Stimulated activated CD4-positive, alpha-beta T cell treated with anti-CD3 and anti-CD28 coated beads, Interleukin-12 subunit alpha, Interleukin-12 subunit beta, amount 100 ng/mL, for 4 hours (primary cell): ENCODE measurements around the gene COG2.
"Not testable (repeated sequence)": the region's sequence is repeated elsewhere in the genome, so short reads cannot be mapped to it uniquely, and the experiment has no call there.

Experiments
- DNase-seq: peaks from one replicate; pipeline ENCODE4 v3.0.0-alpha.2; 2020

Gene COG2

GRCh38 chr1:230629511-230629910 lies 12.8 kb upstream of the COG2 start:
- DNase-seq = no peak

GRCh38 chr1:230631477-230631876 lies 10.8 kb upstream of the COG2 start:
- DNase-seq = no peak

- no peak for DNase-seq
These were observed 9.9 kb upstream of the COG2 start for GRCh38 chr1:230632273-230632873.

- DNase-seq = no peak
These were observed 8.8 kb upstream of the COG2 start for GRCh38 chr1:230633469-230633868.

- no peak for DNase-seq
These were observed 7.9 kb upstream of the COG2 start for GRCh38 chr1:230634384-230634783.

GRCh38 chr1:230636575-230637148 lies 5.6 kb upstream of the COG2 start:
- DNase-seq = no peak

- no peak for DNase-seq
These were observed 2.5 kb upstream of the COG2 start for GRCh38 chr1:230639714-230640209.

- no peak for DNase-seq
These were observed 935 bp upstream of the COG2 start for GRCh38 chr1:230641346-230641745.

GRCh38 chr1:230641900-230642262 lies 400 bp upstream of the COG2 start:
- DNase-seq = no peak

- no peak for DNase-seq
These were observed 1.6 kb downstream of the COG2 start for GRCh38 chr1:230643908-230644307.

GRCh38 chr1:230646710-230647302 lies 4.5 kb downstream of the COG2 start:
- DNase-seq = no peak

- no peak for DNase-seq
These were observed 5.0 kb downstream of the COG2 start for GRCh38 chr1:230647321-230647720.

- DNase-seq = no peak
These were observed 5.8 kb downstream of the COG2 start for GRCh38 chr1:230648114-230648513.

- DNase-seq = no peak
These were observed 8.0 kb downstream of the COG2 start for GRCh38 chr1:230650300-230650699.

GRCh38 chr1:230651235-230651634 lies 9.0 kb downstream of the COG2 start:
- DNase-seq = no peak

GRCh38 chr1:230656719-230657118 lies 14.4 kb downstream of the COG2 start:
- DNase-seq = not testable (repeated sequence)

- DNase-seq = not testable (repeated sequence)
These were observed 15.8 kb downstream of the COG2 start for GRCh38 chr1:230658103-230658502.

- DNase-seq = no peak
These were observed 16.4 kb downstream of the COG2 start for GRCh38 chr1:230658691-230659090.

GRCh38 chr1:230661976-230662375 lies 19.7 kb downstream of the COG2 start:
- DNase-seq = no peak

- no peak for DNase-seq
These were observed 25.9 kb downstream of the COG2 start for GRCh38 chr1:230668227-230668626.

GRCh38 chr1:230669543-230669942 lies 27.3 kb downstream of the COG2 start:
- DNase-seq = no peak

- DNase-seq = no peak
These were observed 32.3 kb downstream of the COG2 start for GRCh38 chr1:230674581-230674980.

GRCh38 chr1:230677200-230677599 lies 34.9 kb downstream of the COG2 start:
- no peak for DNase-seq

GRCh38 chr1:230679192-230679591 lies 36.9 kb downstream of the COG2 start:
- no peak for DNase-seq

- no peak for DNase-seq
These were observed 37.5 kb downstream of the COG2 start for GRCh38 chr1:230679825-230680224.
